Measurements from ENCODE around the gene CDCA4.

DNA sequence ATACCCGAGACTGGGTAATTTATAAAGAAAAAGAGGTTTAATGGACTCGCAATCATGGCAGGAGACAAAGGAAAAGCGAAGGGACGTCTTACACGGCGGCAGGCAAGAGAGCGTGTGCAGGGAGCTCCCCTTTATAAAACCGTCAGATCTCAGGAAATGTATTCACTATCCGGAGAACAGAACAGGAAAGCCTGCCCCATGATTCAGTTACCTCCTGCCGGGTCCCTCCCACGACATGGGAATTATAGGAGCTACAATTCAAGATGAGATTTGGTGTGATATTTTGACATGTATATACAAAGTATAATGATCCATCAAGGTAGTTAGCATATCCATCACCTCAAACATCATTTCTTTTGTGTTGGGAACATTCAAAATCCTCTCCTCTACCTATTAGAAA is 2.3 kb upstream of the CDCA4 start:
- TF ChIP-seq POLR2AphosphoS5 (IDR thresholded peaks at IDR 0.05; ENCODE audit: low read depth, low read length): no peak
- TF ChIP-seq, protein P1, sequence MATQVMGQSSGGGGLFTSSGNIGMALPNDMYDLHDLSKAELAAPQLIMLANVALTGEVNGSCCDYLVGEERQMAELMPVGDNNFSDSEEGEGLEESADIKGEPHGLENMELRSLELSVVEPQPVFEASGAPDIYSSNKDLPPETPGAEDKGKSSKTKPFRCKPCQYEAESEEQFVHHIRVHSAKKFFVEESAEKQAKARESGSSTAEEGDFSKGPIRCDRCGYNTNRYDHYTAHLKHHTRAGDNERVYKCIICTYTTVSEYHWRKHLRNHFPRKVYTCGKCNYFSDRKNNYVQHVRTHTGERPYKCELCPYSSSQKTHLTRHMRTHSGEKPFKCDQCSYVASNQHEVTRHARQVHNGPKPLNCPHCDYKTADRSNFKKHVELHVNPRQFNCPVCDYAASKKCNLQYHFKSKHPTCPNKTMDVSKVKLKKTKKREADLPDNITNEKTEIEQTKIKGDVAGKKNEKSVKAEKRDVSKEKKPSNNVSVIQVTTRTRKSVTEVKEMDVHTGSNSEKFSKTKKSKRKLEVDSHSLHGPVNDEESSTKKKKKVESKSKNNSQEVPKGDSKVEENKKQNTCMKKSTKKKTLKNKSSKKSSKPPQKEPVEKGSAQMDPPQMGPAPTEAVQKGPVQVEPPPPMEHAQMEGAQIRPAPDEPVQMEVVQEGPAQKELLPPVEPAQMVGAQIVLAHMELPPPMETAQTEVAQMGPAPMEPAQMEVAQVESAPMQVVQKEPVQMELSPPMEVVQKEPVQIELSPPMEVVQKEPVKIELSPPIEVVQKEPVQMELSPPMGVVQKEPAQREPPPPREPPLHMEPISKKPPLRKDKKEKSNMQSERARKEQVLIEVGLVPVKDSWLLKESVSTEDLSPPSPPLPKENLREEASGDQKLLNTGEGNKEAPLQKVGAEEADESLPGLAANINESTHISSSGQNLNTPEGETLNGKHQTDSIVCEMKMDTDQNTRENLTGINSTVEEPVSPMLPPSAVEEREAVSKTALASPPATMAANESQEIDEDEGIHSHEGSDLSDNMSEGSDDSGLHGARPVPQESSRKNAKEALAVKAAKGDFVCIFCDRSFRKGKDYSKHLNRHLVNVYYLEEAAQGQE (IDR thresholded peaks at IDR 0.05; ENCODE audit: insufficient read depth in 1 of 2, low read depth in 2 of 2, low read length in 2 of 2): no peak
- no peak for TF ChIP-seq TAF1 (IDR thresholded peaks at IDR 0.05; ENCODE audit: borderline replicate concordance, insufficient read depth, low read length)
- no peak for TF ChIP-seq SIN3A (IDR thresholded peaks at IDR 0.05; ENCODE audit: borderline replicate concordance, insufficient read depth, low read length)
